ENCODE data around the gene RAD51.
A peak's percentile ranks its signal among the peaks of the same experiment; 100 is the strongest.

RAD51 gene

DNA sequence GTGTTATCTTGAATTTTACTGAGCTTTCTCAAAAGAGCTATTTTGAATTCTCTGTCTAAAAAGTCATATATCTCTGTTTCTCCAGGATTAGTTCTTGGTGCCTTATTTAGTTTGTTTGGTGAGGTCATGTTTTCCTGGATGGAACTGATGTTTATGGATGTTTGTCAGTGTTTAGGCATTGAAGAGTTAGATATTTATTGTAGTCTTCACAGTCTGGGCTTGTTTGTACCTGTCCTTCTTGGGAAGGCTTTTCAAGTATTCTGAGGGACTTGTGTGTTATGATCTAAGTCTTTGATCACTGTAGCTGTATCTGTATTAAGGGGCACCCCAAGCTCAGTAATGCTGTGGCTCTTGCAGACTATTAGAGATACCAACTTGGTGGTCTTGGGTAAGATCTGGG, 10.6 kb upstream of the RAD51 start:
- no peaks in the 10 kb centered on the region for H3K4me1 ChIP-seq (ENCODE audit: insufficient read depth, insufficient read length)
- DNase-seq (ENCODE audit: low read depth, low spot score) = no peak
- no peaks in the 10 kb centered on the region for H3K27me3 ChIP-seq (ENCODE audit: insufficient read depth, insufficient read length)

DNA sequence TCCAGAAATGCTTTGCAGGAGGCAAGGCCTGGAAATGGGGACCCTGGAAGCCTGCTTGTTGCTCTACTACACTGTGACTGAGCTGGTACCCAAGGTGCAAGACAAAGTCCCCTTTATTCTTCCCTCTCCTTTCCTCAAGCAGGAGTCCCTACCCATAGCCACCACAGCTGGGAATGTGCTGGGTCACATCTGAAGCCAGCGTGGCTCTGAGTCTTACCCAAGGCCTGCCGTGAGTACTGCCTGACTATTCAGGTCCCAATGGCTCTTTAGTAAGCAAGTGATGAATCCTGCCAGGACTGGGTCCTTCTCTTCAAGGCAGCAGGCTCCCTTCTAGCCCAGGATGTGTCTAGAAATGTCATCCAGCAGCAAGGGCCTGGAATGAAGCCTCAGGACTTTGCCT, 9.6 kb upstream of the RAD51 start:
- H3K4me3 ChIP-seq (ENCODE audit: insufficient read length, low read depth) = no peak overlapping the region
- H3K9me3 ChIP-seq (ENCODE audit: insufficient read depth, low read length) = peaks cover 22% of the 10 kb centered on the region; the same call in 1 of the 2 replicates
- TF ChIP-seq ZNF274 (IDR thresholded peaks at IDR 0.05; ENCODE audit: low read depth, low read length) = no peak
- DNase-seq (ENCODE audit: low read depth, low spot score) = no peak
- H3K27me3 ChIP-seq (ENCODE audit: insufficient read depth, insufficient read length) = no peaks in the 10 kb centered on the region
- no peak overlapping the region for H3K9ac ChIP-seq (ENCODE audit: insufficient read length, low read depth)
- H3K4me1 ChIP-seq (ENCODE audit: insufficient read depth, insufficient read length) = no peaks in the 10 kb centered on the region
- no peaks in the 10 kb centered on the region for H3K36me3 ChIP-seq (ENCODE audit: insufficient read depth, insufficient read length, low read length)

More for the DNA sequence above, 10.6 kb upstream of the RAD51 start:
- Histone ChIP-seq H3K36me3 (ENCODE audit: insufficient read depth, insufficient read length, low read length) (no peaks in the 10 kb centered on the region), H3K4me3 (ENCODE audit: insufficient read length, low read depth) (no peak overlapping the region), H3K9me3 (ENCODE audit: insufficient read depth, low read length) (peaks cover 22% of the 10 kb centered on the region; the same call in 1 of the 2 replicates), H3K9ac (ENCODE audit: insufficient read length, low read depth) (no peak overlapping the region)
- TF ChIP-seq ZNF274 (IDR thresholded peaks at IDR 0.05; ENCODE audit: low read depth, low read length) = no peak
- TF ChIP-seq YY1 (IDR thresholded peaks at IDR 0.05; ENCODE audit: insufficient read depth, insufficient read length) = no peak
- no peak for TF ChIP-seq SUZ12 (IDR thresholded peaks at IDR 0.05; ENCODE audit: extremely low read depth, insufficient read depth, insufficient read length)

DNA sequence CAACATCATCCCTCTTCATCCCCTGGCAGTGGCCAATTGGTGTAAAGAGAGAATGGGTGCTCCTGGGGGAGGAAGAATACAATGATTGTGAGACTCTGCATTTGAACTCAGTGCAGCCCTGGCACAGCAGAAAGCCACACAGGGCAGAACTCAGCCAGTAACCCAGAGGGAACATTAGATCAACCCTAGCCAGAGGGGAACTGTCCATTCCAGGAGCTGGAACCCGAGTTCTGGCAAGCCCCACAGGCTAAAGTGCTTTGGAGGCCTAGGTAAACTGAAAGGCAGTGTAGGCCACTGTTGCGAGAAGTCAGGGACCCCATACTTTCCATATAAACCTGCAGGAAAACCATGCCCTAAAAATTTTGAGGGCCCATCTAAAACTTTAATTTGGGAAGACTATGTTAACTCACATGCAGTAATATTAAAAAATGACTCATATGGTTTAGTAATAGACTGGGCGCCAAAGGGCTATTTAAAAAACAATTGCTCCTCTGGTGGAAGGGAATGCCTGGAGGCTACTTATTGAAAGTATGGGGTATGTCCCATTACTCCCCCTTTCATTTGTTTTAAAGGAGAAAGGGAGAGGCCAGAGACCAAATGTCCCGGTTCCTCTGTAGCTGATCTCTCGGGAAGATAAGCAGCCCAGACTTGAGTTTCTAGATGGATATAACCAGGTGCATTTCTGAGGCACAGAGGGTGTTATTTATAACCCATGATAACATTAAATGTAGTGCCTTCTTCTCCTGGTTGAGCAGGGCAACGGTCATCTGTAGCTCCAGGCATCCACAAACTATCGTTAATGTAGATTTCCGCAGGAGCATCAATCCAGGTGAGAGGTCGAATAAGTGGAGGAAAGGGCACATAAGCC, 5.8 kb upstream of the RAD51 start:
- H3K27me3 ChIP-seq (ENCODE audit: insufficient read depth, insufficient read length) = no peaks in the 10 kb centered on the region
- TF ChIP-seq SUZ12 (IDR thresholded peaks at IDR 0.05; ENCODE audit: extremely low read depth, insufficient read depth, insufficient read length) (no peak), YY1 (IDR thresholded peaks at IDR 0.05; ENCODE audit: insufficient read depth, insufficient read length) (no peak), ZNF274 (IDR thresholded peaks at IDR 0.05; ENCODE audit: low read depth, low read length) (no peak)

DNA sequence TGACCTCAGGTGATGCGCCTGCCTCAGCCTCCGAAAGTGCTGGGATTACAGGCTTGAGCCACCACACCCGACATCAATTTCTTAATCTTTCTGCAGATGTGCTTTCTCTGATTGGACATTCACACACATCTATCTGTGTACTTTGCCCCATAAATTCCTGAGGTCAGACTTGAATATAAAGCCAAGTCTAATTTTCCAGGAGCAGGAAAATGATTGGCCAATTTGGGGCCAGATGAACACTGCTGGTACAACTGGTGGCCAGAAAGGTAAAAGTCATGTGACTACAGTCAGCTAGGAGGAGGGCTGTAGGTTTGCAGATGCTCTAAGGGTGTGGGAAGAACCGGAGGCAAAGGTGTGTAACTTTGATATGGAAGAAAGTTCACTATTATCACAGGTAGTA, 3.2 kb upstream of the RAD51 start:
- Histone ChIP-seq H3K36me3 (ENCODE audit: insufficient read depth, insufficient read length, low read length) (peaks cover 10% of the 10 kb centered on the region), H3K27me3 (ENCODE audit: insufficient read depth, insufficient read length) (no peaks in the 10 kb centered on the region), H3K4me3 (ENCODE audit: insufficient read length, low read depth) (no peak overlapping the region), H3K9ac (ENCODE audit: insufficient read length, low read depth) (no peak overlapping the region), H3K9me3 (ENCODE audit: insufficient read depth, low read length) (peaks cover 7% of the 10 kb centered on the region; the same call in 1 of the 2 replicates), H3K4me1 (ENCODE audit: insufficient read depth, insufficient read length) (no peaks in the 10 kb centered on the region)
- no peak for TF ChIP-seq SUZ12 (IDR thresholded peaks at IDR 0.05; ENCODE audit: extremely low read depth, insufficient read depth, insufficient read length)
- DNase-seq (ENCODE audit: low read depth, low spot score) = no peak

More for the DNA sequence above, 5.8 kb upstream of the RAD51 start:
- H3K4me1 ChIP-seq (ENCODE audit: insufficient read depth, insufficient read length) = no peaks in the 10 kb centered on the region
- H3K9me3 ChIP-seq (ENCODE audit: insufficient read depth, low read length) = peaks cover 22% of the 10 kb centered on the region; the same call in 1 of the 2 replicates
- H3K9ac ChIP-seq (ENCODE audit: insufficient read length, low read depth) = no peak overlapping the region
- peaks cover 10% of the 10 kb centered on the region for H3K36me3 ChIP-seq (ENCODE audit: insufficient read depth, insufficient read length, low read length)
- DNase-seq (ENCODE audit: low read depth, low spot score) = no peak
- H3K4me3 ChIP-seq (ENCODE audit: insufficient read length, low read depth) = no peak overlapping the region

DNA sequence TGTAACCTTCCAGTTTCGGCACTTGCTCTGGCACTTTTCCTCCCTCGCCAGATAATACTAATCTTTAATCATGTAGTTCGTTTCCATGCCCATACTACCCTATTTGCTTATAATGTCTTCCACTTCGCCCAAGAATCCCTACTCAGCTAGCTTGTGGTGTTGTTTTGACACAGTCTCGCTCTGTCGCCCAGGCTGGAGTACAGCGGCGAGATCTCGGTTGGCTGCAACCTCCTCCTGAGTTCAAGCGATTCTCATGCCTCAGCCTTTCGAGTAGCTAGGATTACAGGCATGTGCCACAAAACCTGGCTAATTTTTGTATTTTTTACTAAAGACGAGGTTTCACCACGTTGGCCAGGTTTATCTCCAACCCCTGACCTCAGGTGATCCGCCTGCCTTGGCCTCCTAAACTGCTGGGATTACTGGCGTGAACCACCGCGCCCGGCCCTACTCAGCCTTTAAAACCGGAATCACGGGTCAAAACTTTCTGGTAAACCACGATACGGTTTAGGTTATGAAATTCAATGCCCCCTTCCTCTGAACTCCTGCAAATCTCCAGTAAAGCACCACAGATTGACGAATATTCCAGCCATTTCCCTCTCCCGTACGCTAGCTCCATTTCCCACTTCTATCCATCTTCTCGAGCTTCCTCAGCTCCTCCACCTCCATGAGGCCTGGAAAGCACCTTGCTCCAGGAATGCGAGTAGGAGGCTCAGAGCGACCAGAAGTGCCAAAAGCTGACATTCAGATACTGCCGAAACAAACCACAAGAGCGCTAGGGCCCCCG, 878 bp upstream of the RAD51 start:
- Histone ChIP-seq H3K9ac (ENCODE audit: insufficient read length, low read depth) (peak overlapping the region; percentile 94), H3K9me3 (ENCODE audit: insufficient read depth, low read length) (no peaks in the 10 kb centered on the region), H3K36me3 (ENCODE audit: insufficient read depth, insufficient read length, low read length) (peaks cover 19% of the 10 kb centered on the region), H3K4me1 (ENCODE audit: insufficient read depth, insufficient read length) (no peaks in the 10 kb centered on the region), H3K27me3 (ENCODE audit: insufficient read depth, insufficient read length) (no peaks in the 10 kb centered on the region), H3K4me3 (ENCODE audit: insufficient read length, low read depth) (peak overlapping the region; percentile 92)
- DNase-seq (ENCODE audit: low read depth, low spot score) = no peak
- TF ChIP-seq SUZ12 (IDR thresholded peaks at IDR 0.05; ENCODE audit: extremely low read depth, insufficient read depth, insufficient read length) (no peak), YY1 (IDR thresholded peaks at IDR 0.05; ENCODE audit: insufficient read depth, insufficient read length) (no peak), ZNF274 (IDR thresholded peaks at IDR 0.05; ENCODE audit: low read depth, low read length) (no peak)

DNA sequence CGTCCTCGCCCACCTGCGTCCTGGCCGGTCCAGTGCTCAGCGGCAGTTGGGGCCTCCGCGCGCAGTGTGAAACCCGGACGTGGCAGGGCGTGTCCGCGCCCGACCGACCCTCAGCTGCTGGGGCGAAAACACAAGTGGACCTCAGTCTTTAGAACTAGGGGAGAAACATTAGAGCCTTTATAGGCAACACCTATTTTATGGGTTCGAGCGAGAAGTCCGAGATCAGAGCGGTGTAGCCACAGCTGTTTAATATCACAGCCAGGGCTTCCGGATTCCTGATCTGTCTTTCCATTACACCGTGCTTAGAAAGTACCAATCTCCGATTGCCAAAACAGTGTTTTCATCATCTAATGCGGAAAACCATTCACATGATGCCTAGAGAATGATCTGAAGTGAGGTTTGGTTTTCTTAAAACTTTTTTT, 506 bp downstream of the RAD51 start:
- H3K36me3 ChIP-seq (ENCODE audit: insufficient read depth, insufficient read length, low read length) = peaks cover 32% of the 10 kb centered on the region
- no peaks in the 10 kb centered on the region for H3K27me3 ChIP-seq (ENCODE audit: insufficient read depth, insufficient read length)
- DNase-seq (ENCODE audit: low read depth, low spot score) = no peak
- H3K4me3 ChIP-seq (ENCODE audit: insufficient read length, low read depth) = peak overlapping the region; percentile 92
- no peaks in the 10 kb centered on the region for H3K4me1 ChIP-seq (ENCODE audit: insufficient read depth, insufficient read length)
- TF ChIP-seq SUZ12 (IDR thresholded peaks at IDR 0.05; ENCODE audit: extremely low read depth, insufficient read depth, insufficient read length) (no peak), YY1 (IDR thresholded peaks at IDR 0.05; ENCODE audit: insufficient read depth, insufficient read length) (no peak), ZNF274 (IDR thresholded peaks at IDR 0.05; ENCODE audit: low read depth, low read length) (no peak)
- H3K9me3 ChIP-seq (ENCODE audit: insufficient read depth, low read length) = no peaks in the 10 kb centered on the region
- peak overlapping the region; percentile 94 for H3K9ac ChIP-seq (ENCODE audit: insufficient read length, low read depth)

DNA sequence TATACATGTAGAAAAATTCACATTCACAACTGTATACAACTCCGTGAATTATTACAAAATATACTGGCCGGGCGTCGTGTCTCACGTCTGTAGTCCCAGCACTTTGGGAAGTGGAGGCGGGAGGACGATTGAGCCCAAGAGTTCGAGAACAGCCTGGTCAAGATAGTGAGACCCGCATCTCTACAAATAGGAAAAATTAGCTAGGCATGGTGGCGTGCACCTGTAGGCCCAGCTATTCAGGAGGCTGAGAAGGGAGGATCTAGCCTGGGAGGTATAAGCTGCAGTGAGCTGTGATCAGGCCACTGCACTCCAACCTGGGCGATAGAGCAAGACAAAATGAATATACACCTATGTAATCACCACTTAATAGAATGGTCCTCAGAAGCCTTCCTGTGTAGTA, 1.3 kb downstream of the RAD51 start:
- H3K9me3 ChIP-seq (ENCODE audit: insufficient read depth, low read length) = no peaks in the 10 kb centered on the region
- peaks cover 38% of the 10 kb centered on the region for H3K36me3 ChIP-seq (ENCODE audit: insufficient read depth, insufficient read length, low read length)
- no peak for TF ChIP-seq SUZ12 (IDR thresholded peaks at IDR 0.05; ENCODE audit: extremely low read depth, insufficient read depth, insufficient read length)
- TF ChIP-seq YY1 (IDR thresholded peaks at IDR 0.05; ENCODE audit: insufficient read depth, insufficient read length) = no peak
- TF ChIP-seq ZNF274 (IDR thresholded peaks at IDR 0.05; ENCODE audit: low read depth, low read length) = no peak
- H3K27me3 ChIP-seq (ENCODE audit: insufficient read depth, insufficient read length) = no peaks in the 10 kb centered on the region
- peak overlapping the region; percentile 92 for H3K4me3 ChIP-seq (ENCODE audit: insufficient read length, low read depth)
- peak overlapping the region; percentile 94 for H3K9ac ChIP-seq (ENCODE audit: insufficient read length, low read depth)
- no peaks in the 10 kb centered on the region for H3K4me1 ChIP-seq (ENCODE audit: insufficient read depth, insufficient read length)
- DNase-seq (ENCODE audit: low read depth, low spot score) = no peak
